Subcutaneous abdominal adipose tissue (tissue), 5 donors: ENCODE data around the gene PTPN23.

ENCODE experiments used
- H3K27ac ChIP-seq: one replicate; pipeline ENCODE4 v1.7.0; 2013; ENCODE audit warnings: low read depth, mild to moderate bottlenecking, inconsistent platforms, low read length, moderate library complexity
- H3K27me3 ChIP-seq, 5 donors: one replicate each; pipeline ENCODE4 v1.7.0; 2013; ENCODE audit warnings: low read length in 5 of 5, inconsistent platforms in 1 of 5; ENCODE audit not compliant: control insufficient read depth in 5 of 5, insufficient read depth in 4 of 5
- H3K36me3 ChIP-seq, 5 donors: one replicate each; pipeline ENCODE4 v1.7.0; 2013; ENCODE audit warnings: low read length in 5 of 5; ENCODE audit not compliant: control insufficient read depth in 5 of 5, insufficient read depth in 5 of 5
- H3K4me1 ChIP-seq, 5 donors: one replicate each; pipeline ENCODE4 v1.7.0; 2013; ENCODE audit warnings: low read length in 5 of 5, mild to moderate bottlenecking in 3 of 5, moderate library complexity in 1 of 5; ENCODE audit not compliant: control insufficient read depth in 5 of 5, insufficient read depth in 5 of 5
- H3K4me3 ChIP-seq, 5 donors: one replicate each; pipeline ENCODE4 v1.7.0; 2013; ENCODE audit warnings: low read length in 5 of 5, low read depth in 1 of 5
- H3K9ac ChIP-seq, 5 donors: one replicate each; pipeline ENCODE4 v1.7.0; 2013; ENCODE audit warnings: low read length in 5 of 5, mild to moderate bottlenecking in 4 of 5, moderate library complexity in 3 of 5
- H3K9me3 ChIP-seq, 5 donors: one replicate each; pipeline ENCODE4 v1.7.0; 2013; ENCODE audit warnings: low read length in 5 of 5; ENCODE audit not compliant: control insufficient read depth in 5 of 5
- donor health status: healthy.
- donor health status: healthy.
- donor health status: healthy.
- donor health status: healthy.
- donor health status: healthy.

PTPN23 gene

DNA sequence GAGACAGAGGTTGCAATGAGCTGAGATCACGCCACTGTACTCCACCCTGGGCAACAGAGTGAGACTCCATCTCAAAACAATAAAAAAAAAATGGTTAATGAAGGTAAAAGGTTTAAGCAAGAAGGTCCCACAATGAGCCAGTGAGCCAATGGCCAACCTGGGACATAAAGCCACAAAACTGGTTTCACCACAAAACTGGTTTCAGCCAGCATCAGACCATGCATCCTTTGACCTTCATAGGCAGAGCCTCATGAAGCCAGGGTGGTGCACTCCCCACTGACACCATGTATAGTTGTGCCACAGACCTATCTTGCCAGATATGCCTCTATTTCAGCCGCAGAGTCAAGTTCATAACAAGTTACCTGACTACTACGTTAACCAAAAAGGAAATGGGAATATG, 53.0 kb downstream of the PTPN23 start:
- Histone ChIP-seq H3K9me3 (no peaks in the 10 kb centered on the region), H3K27ac (no peak overlapping the region), H3K4me3 (no peak overlapping the region), H3K27me3 (no peaks in the 10 kb centered on the region), H3K9ac (no peak overlapping the region), H3K36me3 (peaks cover 13 to 50% (median 41%) of the 10 kb centered on the region in 5 donors), H3K4me1 (no peaks in the 10 kb centered on the region)

DNA sequence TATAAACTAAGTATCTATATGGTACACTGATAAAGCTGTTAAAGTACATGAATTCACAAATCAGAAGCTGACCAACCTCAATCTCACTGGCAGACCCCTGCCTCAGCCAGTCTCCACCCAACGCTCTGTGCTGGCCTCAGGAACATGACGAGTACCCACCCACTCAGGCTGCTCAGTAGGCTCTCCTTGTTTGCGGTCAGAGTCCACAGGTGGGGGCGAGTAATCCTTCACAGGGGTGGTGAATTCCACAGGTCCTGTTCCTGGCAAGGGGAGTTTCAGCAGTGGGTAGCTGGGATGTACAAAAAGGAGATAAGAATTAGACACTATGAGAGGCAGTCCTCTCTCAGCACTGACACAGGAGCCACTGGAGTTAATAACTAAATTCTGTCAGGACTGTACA, 54.0 kb downstream of the PTPN23 start:
- H3K4me3 ChIP-seq: no peak overlapping the region
- H3K36me3 ChIP-seq: peaks cover 13 to 58% (median 48%) of the 10 kb centered on the region in 5 donors
- H3K27me3 ChIP-seq: no peaks in the 10 kb centered on the region
- no peaks in the 10 kb centered on the region for H3K4me1 ChIP-seq
- no peak overlapping the region for H3K9ac ChIP-seq
- H3K9me3 ChIP-seq: no peaks in the 10 kb centered on the region
- no peak overlapping the region for H3K27ac ChIP-seq

DNA sequence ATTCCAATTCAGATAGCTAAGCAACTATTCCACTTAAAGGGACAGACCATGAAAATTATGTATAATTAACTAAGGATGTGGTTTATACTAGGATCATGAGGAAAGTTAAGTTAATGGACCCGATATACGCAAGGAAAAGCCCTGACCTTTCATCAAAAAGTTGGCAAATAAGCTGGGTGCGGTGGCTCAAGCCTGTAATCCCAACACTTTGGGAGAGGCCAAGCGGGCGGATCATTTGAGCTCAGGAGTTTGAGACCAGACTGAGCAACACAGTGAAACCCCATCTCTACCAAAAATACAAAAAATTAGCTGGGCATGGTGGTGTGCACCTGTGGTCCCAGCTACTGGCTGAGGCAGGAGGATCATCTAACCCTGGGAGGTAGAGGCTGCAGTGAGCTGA, 55.4 kb downstream of the PTPN23 start:
- Histone ChIP-seq H3K36me3 (peaks cover 12 to 53% (median 40%) of the 10 kb centered on the region in 5 donors), H3K4me3 (no peak overlapping the region), H3K4me1 (no peaks in the 10 kb centered on the region), H3K9me3 (no peaks in the 10 kb centered on the region), H3K27me3 (no peaks in the 10 kb centered on the region), H3K27ac (no peak overlapping the region), H3K9ac (no peak overlapping the region)

DNA sequence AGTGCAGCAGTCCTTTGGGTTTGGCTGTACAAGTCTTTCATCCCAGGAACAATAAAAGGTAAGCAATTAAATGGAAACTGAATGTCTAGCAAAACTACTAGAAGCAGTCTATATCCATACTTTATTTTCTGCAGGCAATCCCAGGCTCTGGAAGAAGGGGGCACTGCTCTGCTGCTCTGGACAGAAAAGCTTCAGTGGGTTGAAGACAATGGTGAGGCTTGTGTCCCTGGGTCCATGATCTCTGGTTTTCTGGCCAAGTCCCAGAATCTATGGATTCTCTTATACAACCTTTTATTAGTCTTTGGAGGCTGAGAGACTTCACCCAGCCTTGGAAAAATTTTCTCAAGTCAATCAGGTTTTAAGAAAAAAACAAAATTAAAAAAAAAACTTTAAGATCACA, 59.3 kb downstream of the PTPN23 start:
- Histone ChIP-seq H3K27me3 (no peaks in the 10 kb centered on the region), H3K27ac (no peak overlapping the region), H3K36me3 (peaks cover 3 to 36% (median 20%) of the 10 kb centered on the region in 5 donors), H3K9ac (no peak overlapping the region), H3K4me3 (no peak overlapping the region), H3K4me1 (peaks cover 0 to 17% (median 11%) of the 10 kb centered on the region in 5 donors), H3K9me3 (no peaks in the 10 kb centered on the region)

DNA sequence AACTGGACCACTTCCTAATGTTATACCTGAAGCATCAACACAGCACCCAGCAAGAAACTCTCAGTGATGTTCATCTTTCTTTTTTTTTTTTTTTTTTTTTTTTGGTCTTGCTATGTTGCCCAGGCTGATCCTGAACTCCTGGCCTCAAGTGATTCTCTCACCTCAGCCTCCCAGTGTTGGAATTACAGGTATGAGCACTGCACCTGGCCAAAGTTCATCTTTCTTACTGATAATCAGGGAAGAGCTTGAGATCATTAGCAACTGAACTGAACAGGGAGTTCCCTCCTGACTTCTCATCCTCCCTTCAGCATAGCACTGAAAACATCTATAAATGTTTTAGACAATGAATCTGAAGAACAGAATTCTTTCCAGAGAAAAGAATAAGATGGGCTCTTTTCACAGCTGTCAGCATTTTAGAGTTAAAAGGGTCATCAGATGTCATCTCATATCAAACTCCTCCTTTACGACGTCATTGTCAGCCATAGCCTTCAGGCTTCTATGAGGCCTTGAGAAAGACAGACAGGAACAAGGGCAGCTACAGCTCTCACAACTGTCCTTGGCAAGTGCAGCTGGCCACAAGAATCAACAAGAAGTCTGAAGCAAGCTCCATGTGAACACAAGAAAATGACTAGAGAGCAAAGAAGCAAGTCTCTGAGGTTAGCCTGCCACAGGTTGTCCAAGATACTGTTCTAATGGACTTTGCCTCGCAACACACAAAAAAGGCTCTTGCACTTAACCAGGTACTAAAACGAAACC, 61.2 kb downstream of the PTPN23 start:
- Histone ChIP-seq H3K27me3 (no peaks in the 10 kb centered on the region), H3K9me3 (no peaks in the 10 kb centered on the region), H3K27ac (no peak overlapping the region), H3K9ac (no peak overlapping the region), H3K36me3 (peaks cover 3 to 36% (median 20%) of the 10 kb centered on the region in 5 donors), H3K4me1 (peaks cover 0 to 17% (median 11%) of the 10 kb centered on the region in 5 donors), H3K4me3 (no peak overlapping the region)

DNA sequence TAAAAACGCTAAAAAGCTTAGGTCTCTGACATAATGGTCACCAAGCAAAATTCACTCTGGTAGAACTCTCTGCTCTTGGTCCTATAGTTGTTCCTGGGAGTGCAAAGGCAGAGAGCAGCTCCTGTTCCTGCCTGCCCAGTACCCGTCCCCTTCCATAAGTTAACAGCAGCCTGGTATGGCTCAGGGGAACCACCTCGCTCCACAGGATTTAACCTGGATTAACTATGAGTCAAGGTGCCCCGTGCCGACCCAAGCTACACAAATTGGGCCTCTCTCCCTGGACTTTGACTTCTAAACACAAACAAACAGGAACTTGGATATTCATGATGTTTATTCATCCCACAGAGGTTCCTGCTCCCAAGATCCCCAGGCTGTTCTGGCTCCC, 62.8 kb downstream of the PTPN23 start:
- peaks cover 0 to 34% (median 20%) of the 10 kb centered on the region in 5 donors for H3K36me3 ChIP-seq
- peak overlapping the region; percentile 45 for H3K27ac ChIP-seq
- peaks cover 0 to 17% (median 11%) of the 10 kb centered on the region in 5 donors for H3K4me1 ChIP-seq
- H3K4me3 ChIP-seq: peak overlapping the region in 1 of 5 donors; percentile 25
- H3K27me3 ChIP-seq: no peaks in the 10 kb centered on the region
- no peaks in the 10 kb centered on the region for H3K9me3 ChIP-seq
- peak overlapping the region in 2 of 5 donors; percentile 21 to 59 for H3K9ac ChIP-seq

DNA sequence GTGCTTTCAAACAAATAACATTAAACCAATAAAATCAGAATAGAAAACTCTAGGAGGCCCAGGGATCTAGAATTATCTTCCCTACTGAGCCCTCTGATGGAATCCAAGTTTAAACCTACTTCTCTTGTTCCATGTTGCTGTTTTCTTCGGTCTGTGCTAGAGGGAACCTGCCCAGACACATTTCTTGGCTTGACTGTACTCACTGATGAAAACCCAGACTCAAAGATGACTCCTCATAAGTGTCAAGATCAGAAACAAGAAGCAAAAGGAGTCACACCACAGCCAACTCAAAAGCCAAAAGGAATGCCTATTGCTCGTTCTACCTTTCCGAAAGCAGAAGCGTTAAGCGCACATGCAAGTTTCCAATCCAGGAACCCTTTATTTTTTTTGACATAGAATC, 63.3 kb downstream of the PTPN23 start:
- Histone ChIP-seq H3K9me3 (no peaks in the 10 kb centered on the region), H3K36me3 (peaks cover 0 to 32% (median 20%) of the 10 kb centered on the region in 5 donors), H3K27me3 (no peaks in the 10 kb centered on the region), H3K4me1 (peaks cover 0 to 17% (median 11%) of the 10 kb centered on the region in 5 donors), H3K27ac (peak overlapping the region; percentile 45), H3K9ac (no peak overlapping the region), H3K4me3 (no peak overlapping the region)

DNA sequence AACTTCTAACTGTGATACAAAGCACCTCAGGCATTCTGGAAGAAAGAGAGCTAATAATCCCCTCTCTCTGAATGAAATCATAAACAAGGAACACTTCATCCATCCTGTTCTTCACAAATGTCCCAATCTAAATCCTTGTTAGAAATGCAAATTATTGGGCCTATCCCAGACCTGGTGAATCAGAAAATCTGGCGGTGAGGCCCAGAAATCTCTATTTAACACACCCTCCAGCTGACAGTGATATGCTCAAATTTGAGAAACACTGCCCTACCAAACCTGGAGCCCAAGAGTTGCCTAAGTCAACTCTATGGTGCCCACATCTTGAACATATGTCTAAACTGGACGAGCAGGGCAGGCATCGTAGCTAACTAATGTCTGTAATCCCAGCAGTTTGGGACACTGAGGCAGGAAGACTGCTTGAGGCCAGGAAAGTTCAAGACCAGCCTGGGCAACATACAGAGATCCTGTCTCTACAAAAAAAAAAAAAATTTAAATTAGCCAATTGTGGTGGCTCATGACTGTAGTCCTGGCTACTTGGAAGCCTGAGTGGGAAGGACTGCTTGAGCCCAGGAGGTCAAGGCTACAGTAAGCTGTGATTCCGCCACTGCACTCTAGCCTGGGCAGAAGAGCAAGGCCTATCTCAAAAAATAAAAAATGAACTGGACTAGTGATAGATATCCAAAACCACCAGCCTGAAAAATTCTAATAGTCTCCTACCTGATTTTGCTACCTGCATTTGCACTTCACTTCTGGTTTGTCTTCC, 71.8 kb downstream of the PTPN23 start:
- H3K27ac ChIP-seq: no peak overlapping the region
- no peaks in the 10 kb centered on the region for H3K27me3 ChIP-seq
- no peak overlapping the region for H3K9ac ChIP-seq

DNA sequence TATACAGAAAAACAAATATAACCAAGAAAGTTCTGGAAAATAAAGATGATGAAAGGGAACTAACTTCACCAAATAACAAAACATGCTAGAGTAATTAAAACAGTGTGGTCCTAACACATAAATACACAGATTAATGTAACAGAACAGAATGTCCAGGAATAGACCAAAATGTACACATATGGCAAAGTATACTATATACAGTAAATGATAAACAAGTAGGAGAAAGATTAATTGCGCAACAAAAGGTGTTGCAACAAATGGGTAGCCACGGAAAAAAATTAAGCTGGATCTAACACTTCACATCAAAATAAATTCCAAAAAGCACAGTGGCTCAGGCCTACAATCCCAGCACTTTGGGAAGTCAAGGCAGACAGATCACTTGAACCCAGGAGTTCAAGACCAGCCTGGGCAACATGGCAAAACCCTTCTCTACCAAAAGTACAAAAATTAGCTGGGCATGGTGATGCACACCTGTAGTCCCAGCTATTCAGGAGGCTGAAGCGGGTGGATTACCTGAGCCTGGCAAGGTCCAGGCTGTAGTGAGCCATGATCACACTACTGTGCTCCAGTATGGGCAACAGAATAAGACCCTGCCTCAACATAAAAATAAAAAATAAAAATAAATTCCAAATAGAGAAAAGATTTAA, 75.1 kb downstream of the PTPN23 start:
- no peak overlapping the region for H3K9ac ChIP-seq
- no peaks in the 10 kb centered on the region for H3K36me3 ChIP-seq
- H3K4me3 ChIP-seq: no peak overlapping the region
- peaks cover 0 to 7% (median 4%) of the 10 kb centered on the region in 5 donors for H3K4me1 ChIP-seq
- H3K9me3 ChIP-seq: no peaks in the 10 kb centered on the region
- no peaks in the 10 kb centered on the region for H3K27me3 ChIP-seq
- H3K27ac ChIP-seq: no peak overlapping the region

More for the DNA sequence above, 71.8 kb downstream of the PTPN23 start:
- Histone ChIP-seq H3K4me3 (no peak overlapping the region), H3K36me3 (no peaks in the 10 kb centered on the region), H3K9me3 (no peaks in the 10 kb centered on the region), H3K4me1 (peaks cover 0 to 7% (median 4%) of the 10 kb centered on the region in 5 donors)

DNA sequence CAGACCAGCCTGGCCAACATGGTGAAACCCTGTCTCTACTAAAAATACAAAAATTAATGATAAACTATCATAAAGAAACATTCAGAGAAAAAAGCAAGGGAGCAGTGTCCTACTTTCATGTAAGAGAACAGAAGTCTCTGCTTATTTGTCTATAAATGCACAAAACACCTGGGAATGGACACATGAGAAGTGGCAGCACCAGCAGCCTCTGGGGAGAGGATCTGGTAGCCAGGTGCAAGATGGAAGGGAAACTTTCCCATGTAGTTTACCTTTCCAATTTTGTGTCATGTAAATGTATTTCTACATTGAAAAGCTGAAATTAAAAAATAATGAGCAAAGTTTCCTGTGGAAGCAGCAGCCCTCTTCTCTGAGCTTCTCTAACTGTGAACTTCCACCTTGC, 76.2 kb downstream of the PTPN23 start:
- H3K27me3 ChIP-seq: no peaks in the 10 kb centered on the region
- H3K36me3 ChIP-seq: no peaks in the 10 kb centered on the region
- no peak overlapping the region for H3K9ac ChIP-seq
- no peak overlapping the region for H3K27ac ChIP-seq
- H3K4me3 ChIP-seq: no peak overlapping the region
- H3K4me1 ChIP-seq: peaks cover 0 to 7% (median 4%) of the 10 kb centered on the region in 5 donors
- no peaks in the 10 kb centered on the region for H3K9me3 ChIP-seq
